BE2C (cell line): ENCODE results near the gene JAK1.
A peak's percentile ranks its signal among the peaks of the same experiment; 100 is the strongest.

Experiments
- DNase-seq: peaks from one replicate; pipeline ENCODE4 v3.0.0-alpha.2; 2020
- H3K27me3 ChIP-seq: fragments of 250-450 bp; sonication (Bioruptor Pico); 2 replicates; pipeline ENCODE4 v1.5.1; 2020; ENCODE audit warnings: mild to moderate bottlenecking
- H3K36me3 ChIP-seq: fragments of 250-450 bp; sonication (Bioruptor Pico); 2 replicates; pipeline ENCODE4 v1.5.1; 2020; ENCODE audit warnings: mild to moderate bottlenecking
- H3K4me1 ChIP-seq: fragments of 250-450 bp; sonication (Bioruptor Pico); 2 replicates; pipeline ENCODE4 v1.5.1; 2020
- H3K4me3 ChIP-seq: 2 replicates; pipeline ENCODE4 v1.5.1; 2011; ENCODE audit warnings: low read depth, low read length
- H3K9me3 ChIP-seq: fragments of 250-450 bp; sonication (Bioruptor Pico); 2 replicates; pipeline ENCODE4 v1.5.1; 2020
- TF ChIP-seq, protein P1 (sequence below): IDR thresholded peaks from 2 replicates; pipeline ENCODE4 v1.5.1; 2012; ENCODE audit warnings: mild to moderate bottlenecking, low read depth, low read length

JAK1 gene

GRCh38 chr1:64834734-64835133 lies 131.6 kb downstream of the JAK1 start:
- DNase-seq, result no peak
- H3K4me1 ChIP-seq, result no peaks in the 10 kb centered on the region
- no peaks in the 10 kb centered on the region for H3K9me3 ChIP-seq
- no peak overlapping the region for H3K4me3 ChIP-seq
- H3K36me3 ChIP-seq, result no peaks in the 10 kb centered on the region; the same call in 1 of the 2 replicates
- TF ChIP-seq, protein P1, sequence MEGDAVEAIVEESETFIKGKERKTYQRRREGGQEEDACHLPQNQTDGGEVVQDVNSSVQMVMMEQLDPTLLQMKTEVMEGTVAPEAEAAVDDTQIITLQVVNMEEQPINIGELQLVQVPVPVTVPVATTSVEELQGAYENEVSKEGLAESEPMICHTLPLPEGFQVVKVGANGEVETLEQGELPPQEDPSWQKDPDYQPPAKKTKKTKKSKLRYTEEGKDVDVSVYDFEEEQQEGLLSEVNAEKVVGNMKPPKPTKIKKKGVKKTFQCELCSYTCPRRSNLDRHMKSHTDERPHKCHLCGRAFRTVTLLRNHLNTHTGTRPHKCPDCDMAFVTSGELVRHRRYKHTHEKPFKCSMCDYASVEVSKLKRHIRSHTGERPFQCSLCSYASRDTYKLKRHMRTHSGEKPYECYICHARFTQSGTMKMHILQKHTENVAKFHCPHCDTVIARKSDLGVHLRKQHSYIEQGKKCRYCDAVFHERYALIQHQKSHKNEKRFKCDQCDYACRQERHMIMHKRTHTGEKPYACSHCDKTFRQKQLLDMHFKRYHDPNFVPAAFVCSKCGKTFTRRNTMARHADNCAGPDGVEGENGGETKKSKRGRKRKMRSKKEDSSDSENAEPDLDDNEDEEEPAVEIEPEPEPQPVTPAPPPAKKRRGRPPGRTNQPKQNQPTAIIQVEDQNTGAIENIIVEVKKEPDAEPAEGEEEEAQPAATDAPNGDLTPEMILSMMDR, result no peak
- H3K27me3 ChIP-seq, result no peaks in the 10 kb centered on the region

DNA sequence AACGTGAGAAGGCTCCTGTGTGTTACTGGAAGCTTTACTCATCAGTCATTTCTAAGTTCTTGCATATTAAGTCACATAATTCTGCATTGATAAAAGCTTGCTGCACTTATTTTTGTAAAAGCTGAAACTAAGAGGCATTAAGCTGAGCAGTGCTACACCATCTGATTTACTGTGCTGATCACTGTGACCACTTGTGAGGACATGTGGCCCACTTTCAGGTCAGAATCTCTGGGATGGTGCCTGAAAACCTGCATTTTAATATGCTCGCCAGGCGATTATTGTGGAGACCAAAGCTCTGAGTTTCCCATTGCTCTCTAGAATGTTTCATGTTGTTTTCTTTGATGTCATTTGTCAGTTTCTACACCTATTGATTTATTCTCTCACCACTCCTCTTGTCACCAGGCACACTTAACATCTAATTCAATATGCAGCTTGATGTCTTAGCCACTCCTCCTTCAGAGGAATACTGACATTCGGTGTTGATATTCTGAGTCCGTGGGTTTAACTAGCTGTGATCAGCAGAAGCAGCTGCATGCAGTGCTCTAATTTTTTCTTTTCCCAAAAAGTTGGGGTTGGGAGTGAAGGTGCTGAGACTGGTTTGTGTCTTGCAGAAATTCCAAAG lies 136.2 kb downstream of the JAK1 start:
- Histone ChIP-seq H3K4me1 (no peaks in the 10 kb centered on the region), H3K9me3 (no peaks in the 10 kb centered on the region), H3K4me3 (no peak overlapping the region), H3K36me3 (no peaks in the 10 kb centered on the region), H3K27me3 (no peaks in the 10 kb centered on the region)
- DNase-seq, result no peak
- TF ChIP-seq, protein P1, result no peak

- Histone ChIP-seq H3K4me3 (no peak overlapping the region), H3K36me3 (no peaks in the 10 kb centered on the region), H3K27me3 (no peaks in the 10 kb centered on the region), H3K9me3 (no peaks in the 10 kb centered on the region), H3K4me1 (no peaks in the 10 kb centered on the region)
- TF ChIP-seq, protein P1, result no peak
- no peak for DNase-seq
These were observed 136.8 kb downstream of the JAK1 start for GRCh38 chr1:64829411-64830029.

GRCh38 chr1:64828829-64829228 lies 137.5 kb downstream of the JAK1 start:
- no peaks in the 10 kb centered on the region for H3K36me3 ChIP-seq
- H3K27me3 ChIP-seq, result no peaks in the 10 kb centered on the region
- H3K4me1 ChIP-seq, result no peaks in the 10 kb centered on the region
- DNase-seq, result no peak
- H3K4me3 ChIP-seq, result no peak overlapping the region
- TF ChIP-seq, protein P1, result no peak
- no peaks in the 10 kb centered on the region for H3K9me3 ChIP-seq

GRCh38 chr1:64826991-64827390 lies 139.4 kb downstream of the JAK1 start:
- Histone ChIP-seq H3K36me3 (no peaks in the 10 kb centered on the region), H3K4me3 (no peak overlapping the region), H3K4me1 (no peaks in the 10 kb centered on the region), H3K9me3 (no peaks in the 10 kb centered on the region), H3K27me3 (no peaks in the 10 kb centered on the region)
- TF ChIP-seq, protein P1, result no peak
- no peak for DNase-seq

GRCh38 chr1:64823691-64824476 lies 142.5 kb downstream of the JAK1 start:
- TF ChIP-seq, protein P1, result peak; percentile 67
- no peaks in the 10 kb centered on the region for H3K36me3 ChIP-seq
- peak; percentile 60 for DNase-seq
- no peak overlapping the region for H3K4me3 ChIP-seq
- H3K4me1 ChIP-seq, result no peaks in the 10 kb centered on the region
- no peaks in the 10 kb centered on the region for H3K9me3 ChIP-seq
- H3K27me3 ChIP-seq, result no peaks in the 10 kb centered on the region
